ENCODE results near the gene RACK1. TPM values are rescaled to one million over a fixed set of nuclear protein-coding genes. Genes with fewer than 3 reads are reported as not detected.

The RACK1 gene
- total RNA-seq, 1 experiment from 2014 or later: 4,257 TPM

DNA sequence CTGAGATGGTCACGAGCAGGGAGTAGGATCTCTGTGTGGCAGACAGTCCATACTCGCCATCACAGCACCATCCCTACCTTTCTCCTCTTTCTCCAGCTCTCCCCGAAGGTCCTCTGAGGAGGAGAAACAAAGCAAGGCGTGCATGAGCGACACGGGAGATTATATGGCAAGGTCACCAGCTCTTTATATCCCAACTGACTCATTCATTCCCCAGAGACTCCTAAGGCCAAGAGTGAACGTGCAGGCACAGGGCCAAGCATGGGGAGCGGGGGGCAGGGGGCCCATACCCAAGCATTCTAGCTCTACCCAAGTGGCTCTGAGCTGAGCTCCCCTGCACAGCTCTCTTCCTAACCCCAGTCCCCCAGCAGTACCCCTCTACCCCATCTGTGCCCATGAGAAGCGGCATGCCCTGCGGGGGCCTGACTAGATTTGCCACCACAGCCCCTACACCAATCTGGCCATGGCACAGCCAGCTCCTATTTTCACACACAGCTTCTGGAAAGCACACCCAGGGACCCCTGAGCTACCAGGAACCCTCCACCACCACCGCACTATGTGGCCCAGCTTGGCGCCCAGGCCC, 45.5 kb downstream of the RACK1 start:
- DNase-seq (ENCODE audit: low read depth): no peak

DNA sequence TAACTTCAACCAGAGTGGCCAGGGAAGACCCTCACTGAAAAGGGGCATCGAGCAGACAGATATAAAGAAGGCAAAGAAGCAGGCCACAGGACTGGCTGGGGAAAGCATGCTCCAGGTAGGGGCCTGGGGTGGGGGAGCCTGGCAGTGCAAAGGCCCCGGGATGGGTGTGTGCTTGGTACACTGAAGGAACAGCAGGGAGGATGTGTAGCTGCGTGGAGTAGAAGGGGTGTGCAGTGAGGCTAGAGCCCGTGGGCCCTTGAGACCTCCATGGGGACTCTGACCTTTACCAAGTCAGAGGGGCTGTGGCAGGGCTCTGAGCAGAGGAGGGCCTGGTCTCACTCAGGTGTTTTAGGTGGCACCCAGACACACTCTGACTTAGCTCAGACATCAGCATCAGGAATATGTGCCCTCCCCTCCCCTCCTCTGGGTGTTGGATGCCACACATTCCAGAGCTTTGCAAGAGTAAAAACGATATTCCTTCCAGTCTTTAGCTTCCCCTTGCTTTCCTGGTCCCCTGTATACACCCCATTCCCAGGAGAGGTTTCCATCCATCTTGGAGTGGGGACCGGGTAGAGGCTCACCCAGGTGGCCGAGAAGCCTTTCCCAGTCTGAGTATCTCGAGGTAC, 46.3 kb downstream of the RACK1 start:
- no peak for DNase-seq (ENCODE audit: low read depth)

DNA sequence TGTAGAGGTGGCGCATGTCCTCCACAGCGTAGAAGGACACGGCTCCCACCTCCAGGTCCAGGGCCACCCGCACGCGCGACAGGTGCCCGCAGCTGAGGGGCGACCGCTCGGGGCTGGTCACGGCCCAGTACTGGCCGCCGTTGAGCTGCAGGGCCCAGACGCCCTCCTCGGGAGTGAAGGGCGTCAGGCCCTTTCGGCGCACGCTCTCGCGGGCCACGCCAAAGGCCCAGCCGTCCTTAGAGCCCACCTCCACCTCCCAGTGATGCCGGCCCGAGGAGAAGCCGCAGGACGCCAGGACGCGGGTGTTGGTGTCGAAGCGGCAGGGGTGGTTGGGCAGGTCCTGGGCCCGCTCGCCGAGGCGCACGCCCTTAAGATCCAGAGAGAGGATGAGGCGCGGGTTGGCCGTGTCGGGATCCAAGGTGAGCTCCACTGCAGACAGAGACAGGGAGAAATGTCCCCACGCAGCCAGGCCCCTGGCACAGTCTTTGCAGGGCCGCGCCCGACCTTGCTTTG, 48.4 kb downstream of the RACK1 start:
- DNase-seq (ENCODE audit: low read depth): no peak

DNA sequence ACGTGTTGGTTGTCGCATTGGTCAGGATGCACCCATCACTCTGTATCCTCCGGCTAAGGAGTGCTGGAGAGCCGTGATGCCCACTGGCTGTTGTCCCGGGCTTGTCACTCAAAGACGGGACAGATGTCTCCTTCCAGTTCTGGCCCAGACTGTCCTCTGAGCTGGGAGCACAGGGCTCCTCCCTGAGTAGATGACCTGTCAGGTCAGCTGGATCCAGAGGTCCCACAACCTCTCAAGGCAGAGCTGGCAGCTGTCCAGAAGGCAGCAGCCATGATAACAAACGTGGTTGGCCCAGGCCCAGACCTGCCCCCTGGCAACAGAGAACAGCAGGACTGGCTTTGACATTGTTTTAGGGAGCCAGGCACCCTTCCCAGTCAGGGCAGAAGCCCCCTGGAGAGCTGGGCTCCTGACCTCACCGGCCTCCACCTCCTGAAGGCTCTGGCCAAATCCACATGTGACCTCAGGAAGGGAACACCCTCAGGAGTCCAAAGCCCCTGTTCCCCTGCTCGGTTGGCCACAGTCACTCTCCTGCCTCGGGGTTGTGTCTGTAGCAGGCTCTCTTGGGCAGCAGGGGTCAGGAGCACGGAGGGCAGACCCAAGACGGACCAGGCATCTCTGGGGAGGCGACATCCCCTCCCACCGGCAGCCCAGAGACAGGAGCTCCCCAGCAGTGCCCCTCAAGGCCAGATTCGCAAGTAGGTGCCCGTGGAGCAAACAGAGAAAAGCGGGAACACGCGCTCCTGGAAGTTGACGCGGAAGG, 49.0 kb downstream of the RACK1 start:
- DNase-seq (ENCODE audit: low read depth): no peak

DNA sequence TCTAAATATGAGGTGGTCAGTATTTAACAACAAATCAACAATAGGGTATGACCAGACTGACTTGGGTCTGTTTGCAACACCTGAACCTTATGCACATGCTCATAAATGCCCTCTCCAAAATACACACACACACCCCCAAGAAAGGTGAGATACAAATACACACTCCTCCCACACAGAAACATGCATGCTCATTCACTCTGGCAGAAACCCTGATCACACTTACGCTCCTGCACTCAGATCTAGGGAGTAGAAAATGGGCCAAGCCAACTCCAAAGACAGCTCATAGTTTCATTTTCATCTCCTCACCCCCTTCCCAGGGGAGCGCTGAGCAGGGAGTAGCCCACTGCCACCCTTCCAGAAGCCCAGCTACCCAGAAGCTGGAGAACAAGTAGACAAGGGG, 50.0 kb downstream of the RACK1 start:
- no peak for DNase-seq (ENCODE audit: low read depth)

DNA sequence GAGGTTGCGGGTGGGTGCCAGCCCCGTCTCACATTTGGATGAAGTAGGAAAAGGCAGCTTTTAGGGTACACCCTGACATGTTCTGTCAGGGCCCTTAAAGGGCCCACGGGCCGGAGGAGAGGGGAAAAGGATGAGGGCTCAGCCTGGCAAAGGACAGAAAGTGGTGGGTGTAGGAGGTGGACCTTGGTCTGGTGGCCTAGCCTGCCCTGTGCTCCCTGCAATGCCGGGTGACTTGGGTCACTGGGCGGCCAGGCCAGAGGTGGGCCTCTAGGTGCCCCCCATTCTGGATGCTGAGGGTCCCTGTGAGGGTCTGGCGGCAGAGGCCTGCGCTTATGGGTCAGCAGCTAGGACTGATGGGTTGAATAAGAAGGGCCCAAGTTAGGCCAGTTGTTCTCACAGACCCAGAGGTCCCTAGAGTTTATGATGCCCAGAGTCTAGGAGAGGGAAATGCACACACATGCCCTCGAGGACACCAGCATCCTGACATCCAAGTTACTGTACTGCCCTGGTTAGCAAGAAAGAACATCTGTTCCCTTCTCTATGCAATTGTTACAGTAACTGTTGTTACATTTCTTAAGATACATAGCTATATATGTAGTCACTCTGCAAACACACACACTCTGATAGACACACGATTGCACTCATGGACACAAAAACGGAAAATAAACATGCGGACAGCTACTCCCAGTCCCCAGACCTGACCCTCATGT, 51.2 kb downstream of the RACK1 start:
- no peak for DNase-seq (ENCODE audit: low read depth)

DNA sequence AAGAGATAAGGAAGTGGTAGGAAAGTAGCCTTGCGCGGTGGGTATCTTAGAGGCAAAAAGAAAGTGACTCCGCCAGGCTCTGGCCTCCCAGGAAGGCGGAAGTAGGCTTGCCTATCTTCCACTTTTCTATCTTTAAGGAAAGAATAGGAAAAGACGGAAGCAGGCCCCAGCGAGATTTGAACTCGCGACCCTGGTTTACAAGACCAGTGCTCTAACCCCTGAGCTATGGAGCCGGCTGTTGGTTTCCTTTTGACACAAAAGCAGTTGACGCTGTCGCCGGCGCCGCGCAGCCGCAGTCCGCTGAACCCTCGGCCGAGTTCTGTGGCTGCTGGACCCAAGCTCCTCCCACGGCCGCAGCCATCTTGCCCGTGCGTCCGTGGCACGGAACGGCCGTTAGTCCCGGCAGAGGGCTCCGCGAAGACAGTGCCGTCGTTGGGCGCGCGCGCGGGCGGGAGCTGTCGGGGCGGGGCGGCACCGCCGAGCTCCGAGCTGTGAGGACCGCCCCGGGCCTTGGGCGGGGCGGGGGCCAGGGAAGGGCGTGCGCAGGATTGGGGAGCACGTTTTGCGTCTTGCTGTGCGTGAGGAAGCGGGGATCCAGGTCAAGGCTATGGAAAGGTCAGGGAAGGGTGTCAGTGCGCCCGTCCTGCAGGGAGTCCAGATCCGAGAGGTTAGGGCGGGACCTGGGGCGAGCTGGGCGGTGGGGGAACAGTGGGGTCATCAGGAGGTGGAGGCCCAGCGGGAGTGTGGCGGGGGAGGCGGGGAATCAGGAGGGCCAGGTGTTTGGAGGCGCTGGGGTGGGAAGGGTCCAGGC, 52.0 kb downstream of the RACK1 start:
- peak; percentile 98 for DNase-seq (ENCODE audit: low read depth)

DNA sequence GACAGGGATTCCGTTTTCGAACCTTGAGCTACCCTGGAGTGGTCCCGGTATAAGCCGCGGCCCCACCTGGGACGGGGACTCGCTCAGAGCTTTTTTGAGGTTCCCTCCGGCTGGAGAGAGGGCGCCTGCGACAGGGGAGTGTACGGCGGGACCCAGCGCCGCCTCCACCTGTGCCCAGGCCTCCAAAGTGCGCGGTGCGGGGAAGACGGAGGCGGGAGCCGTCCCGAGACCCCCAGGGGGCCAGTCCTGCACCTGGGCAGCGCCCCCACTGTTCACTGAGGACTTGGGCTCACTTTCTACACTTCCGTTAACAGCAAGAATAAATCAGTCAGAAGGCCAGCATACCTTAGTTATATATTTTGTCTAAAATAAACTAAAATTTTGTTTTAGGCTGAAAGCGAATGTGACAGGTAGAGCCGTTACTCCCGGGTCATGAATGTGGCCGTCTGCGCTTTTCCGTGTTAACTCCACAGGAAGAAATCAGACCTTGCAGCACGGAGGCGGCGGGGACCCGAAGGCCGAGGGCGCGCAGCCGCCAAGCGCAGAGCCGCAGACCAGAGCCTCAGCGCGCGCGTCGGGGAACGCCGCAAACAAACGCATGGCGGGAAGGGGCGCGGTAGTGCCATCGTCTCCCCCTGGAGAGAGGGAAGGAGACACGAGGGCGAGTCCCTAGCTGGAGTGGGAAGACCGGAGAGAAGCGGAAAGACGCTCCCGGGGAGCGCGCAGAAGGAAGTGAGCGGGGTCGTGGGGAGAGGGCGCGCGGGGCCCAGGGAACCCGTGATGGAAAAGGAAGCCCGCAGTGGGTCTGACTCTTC, 52.8 kb downstream of the RACK1 start:
- peak; percentile 65 for DNase-seq (ENCODE audit: low read depth)

DNA sequence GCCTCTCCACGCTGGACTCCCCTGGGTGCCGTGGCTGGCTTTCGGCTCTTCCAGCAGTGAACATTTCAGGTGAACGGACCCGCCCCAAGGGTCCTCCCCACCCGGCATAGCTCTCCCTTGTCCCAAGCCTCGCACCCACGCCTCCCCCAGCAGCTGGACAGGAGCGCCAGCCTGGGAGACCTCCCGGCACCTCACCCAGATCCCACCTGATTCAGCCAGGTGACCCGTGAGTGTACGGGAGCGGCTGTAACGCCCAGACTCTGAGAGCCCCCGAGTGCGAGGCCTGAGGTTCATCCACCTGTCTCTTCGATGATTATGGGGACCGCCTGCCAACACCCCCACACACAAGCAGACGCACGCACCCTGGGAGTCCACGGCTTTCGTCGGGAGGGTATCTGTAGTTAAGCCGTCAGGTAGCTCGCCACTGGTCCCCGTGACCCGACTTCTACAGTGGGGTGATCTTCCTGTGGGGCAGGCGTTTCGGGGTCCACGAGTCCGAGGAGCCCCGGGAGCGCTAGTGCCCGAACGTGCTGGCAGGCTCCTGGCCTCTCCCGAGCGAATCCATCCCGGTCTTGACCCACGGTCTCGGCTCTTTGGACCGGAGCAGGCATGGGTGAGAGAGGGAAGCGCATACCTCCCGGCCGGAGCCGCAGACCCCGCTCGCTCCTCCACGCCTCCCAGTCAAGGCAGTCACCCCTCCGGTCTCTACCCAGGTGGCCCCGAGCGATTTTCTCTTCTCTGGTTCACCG, 53.6 kb downstream of the RACK1 start:
- DNase-seq (ENCODE audit: low read depth): peak; percentile 40

DNA sequence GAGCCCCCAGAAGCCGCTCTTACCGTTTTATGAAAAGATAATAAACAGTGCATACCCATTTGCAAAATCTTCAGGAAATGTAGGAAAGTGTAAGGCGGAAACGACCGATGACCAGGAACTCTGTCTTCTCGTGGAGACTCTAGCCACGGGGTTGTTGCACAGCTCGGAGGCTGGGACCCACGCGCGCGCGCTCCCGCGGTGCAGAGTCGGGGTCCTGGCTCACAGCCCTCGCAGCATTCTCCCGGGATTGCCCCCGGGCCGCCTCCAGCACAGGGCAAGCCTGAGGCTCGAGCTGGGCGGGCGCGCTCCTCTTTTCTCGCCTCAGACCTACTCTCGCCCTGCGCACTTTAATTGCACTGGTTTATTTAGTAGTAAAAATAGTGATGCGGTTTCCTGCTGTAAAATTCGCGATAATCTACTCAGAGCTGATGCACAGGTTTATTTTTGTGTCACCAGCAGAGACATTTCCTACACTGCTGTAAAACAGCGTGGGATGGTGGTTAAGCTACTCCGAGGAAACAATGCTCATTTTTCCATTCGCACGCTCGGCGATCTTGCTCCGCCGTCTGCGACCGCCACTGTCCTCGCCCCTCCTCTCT, 54.2 kb downstream of the RACK1 start:
- DNase-seq (ENCODE audit: low read depth): peak; percentile 62

DNA sequence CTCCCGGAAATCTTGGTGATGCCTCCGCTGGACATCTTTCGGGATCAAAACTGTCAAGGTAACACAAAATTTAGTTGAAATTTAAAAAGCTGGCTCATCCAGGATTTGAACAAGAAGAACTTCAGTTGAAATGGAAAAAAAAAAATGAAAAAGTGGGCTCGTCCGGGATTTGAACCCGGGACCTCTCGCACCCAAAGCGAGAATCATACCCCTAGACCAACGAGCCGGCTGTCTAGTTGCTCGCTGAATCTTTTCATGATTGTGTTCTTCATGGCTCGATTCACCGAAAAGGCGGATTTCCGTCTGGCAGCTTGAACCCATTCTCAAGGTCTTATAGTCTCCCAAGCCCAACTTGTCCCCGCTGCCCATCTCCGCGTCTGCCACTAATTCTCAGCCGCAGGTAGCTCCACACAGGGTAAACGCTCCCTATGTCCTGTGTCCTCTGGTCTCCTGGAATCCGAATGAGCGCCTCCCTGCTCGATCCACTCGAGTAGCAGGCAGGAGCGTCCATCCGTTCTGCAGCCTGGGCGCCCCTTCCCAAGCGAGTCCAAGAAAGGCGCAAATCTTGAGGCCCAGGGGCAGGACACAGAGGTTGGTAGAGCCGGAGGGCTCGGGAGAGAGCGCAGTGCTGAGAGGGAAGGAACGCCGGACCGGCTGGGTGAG, 54.9 kb downstream of the RACK1 start:
- peak; percentile 81 for DNase-seq (ENCODE audit: low read depth)

DNA sequence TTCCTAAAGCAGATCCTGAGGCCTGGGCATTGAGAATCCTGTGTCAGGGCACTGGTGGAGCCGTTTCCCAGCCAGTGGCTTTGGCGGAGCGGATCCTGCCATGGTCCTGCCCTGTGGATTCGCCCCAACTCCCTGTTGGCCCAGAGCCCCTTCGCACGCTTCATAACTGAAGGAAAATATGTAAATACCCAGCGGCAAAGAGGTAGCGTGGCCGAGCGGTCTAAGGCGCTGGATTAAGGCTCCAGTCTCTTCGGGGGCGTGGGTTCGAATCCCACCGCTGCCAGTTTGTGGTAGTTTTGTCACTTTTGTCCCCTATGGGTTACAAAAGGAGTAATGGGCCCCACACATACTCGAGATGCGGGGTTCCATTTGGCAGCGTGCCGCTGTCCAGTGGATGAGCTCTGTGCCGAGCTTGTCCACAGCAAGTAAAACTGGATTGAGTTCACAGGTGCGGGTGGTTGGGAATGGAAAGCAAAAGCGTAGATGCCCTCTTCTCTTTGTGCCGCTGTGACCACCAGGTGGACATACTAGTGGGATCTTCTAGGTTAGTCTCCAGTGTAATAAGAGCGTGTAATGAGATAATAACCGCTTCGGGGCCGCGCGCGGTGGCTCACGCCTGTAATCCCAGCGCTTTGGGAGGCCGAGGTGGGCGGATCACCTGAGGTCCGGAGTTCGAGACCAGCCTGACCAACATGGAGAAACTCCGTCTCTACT, 56.0 kb downstream of the RACK1 start:
- peak; percentile 87 for DNase-seq (ENCODE audit: low read depth)

DNA sequence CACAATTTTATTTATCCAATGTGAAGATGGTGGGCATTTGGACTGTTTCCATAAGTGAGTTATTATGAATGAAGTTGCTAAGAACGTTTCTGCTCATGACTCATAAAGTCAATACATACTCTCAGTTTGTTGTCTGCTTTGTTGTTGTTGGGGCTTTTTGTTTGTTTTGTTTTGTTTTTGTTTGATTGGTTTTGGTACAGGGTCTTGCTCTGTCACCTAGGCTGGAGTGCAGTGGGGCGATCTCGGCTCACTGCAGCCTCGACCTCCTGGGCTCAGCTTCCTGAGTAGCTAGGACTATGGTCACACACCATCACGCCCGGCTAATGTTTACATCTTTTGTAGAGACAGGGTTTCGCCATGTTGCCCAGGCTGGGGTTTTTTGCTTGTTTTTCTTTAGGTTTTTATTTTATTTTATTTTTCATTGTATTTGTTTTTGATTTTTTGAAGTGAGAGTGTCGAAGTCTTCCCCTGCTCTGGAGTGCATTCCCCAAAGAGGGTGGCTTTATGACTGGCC, 56.7 kb downstream of the RACK1 start:
- DNase-seq (ENCODE audit: low read depth): peak; percentile 34

Other genes starting within 250 kb of the RACK1 start
- gene BTNL9, start 203.6 kb downstream of the RACK1 start, total RNA-seq (2014; rRNA removed; shearing (Covaris generic)): 1.6 and 2.5 TPM in 2 replicates
- not detected in 2 replicates for gene OR2V1, start 112.7 kb downstream of the RACK1 start, total RNA-seq (2014; rRNA removed; shearing (Covaris generic))
- gene OR2V2, start 96.3 kb downstream of the RACK1 start, total RNA-seq (2014; rRNA removed; shearing (Covaris generic)): not detected in 2 replicates
- 6.7 and 9.0 TPM in 2 replicates for gene TRIM7, start 38.7 kb downstream of the RACK1 start, total RNA-seq (2014; rRNA removed; shearing (Covaris generic))
- 23.3 and 23.8 TPM in 2 replicates for gene TRIM41, start 20.6 kb downstream of the RACK1 start, total RNA-seq (2014; rRNA removed; shearing (Covaris generic))
- gene TRIM52, start 17.2 kb upstream of the RACK1 start, total RNA-seq (2014; rRNA removed; shearing (Covaris generic)): 1.6 and 2.6 TPM in 2 replicates
- not detected in 2 replicates for gene OR4F3, start 123.4 kb upstream of the RACK1 start, total RNA-seq (2014; rRNA removed; shearing (Covaris generic))